Osteoblast (primary cell): ENCODE measurements around the gene ATE1. TPM values are rescaled to one million over a fixed set of nuclear protein-coding genes. Genes with fewer than 3 reads are reported as not detected.

Experiments
- DNase-seq: peaks from one replicate; pipeline ENCODE4 v3.0.0; 2011; ENCODE audit warnings: low spot score, mixed read lengths; ENCODE audit not compliant: insufficient read length; ENCODE audit errors: missing footprints
- H2AFZ ChIP-seq: 2 replicates; pipeline ENCODE4 v1.6.0; 2011; ENCODE audit warnings: mild to moderate bottlenecking, low read length
- H3K27ac ChIP-seq: 2 replicates; pipeline ENCODE4 v1.5.1; 2011; ENCODE audit warnings: mild to moderate bottlenecking, low read depth, low read length, moderate library complexity
- H3K27me3 ChIP-seq: 2 replicates; pipeline ENCODE4 v1.6.0; 2012; ENCODE audit warnings: mild to moderate bottlenecking, control low read depth, inconsistent platforms, low read length, moderate library complexity; ENCODE audit not compliant: insufficient read depth
- H3K36me3 ChIP-seq: 2 replicates; pipeline ENCODE4 v1.5.1; 2011; ENCODE audit warnings: mild to moderate bottlenecking, low read length, control low read depth, moderate library complexity; ENCODE audit not compliant: insufficient read depth
- H3K4me1 ChIP-seq: 2 replicates; pipeline ENCODE4 v1.5.1; 2011; ENCODE audit warnings: mild to moderate bottlenecking, low read length, control low read depth, moderate library complexity; ENCODE audit not compliant: insufficient read depth
- H3K4me2 ChIP-seq: 2 replicates; pipeline ENCODE4 v1.6.0; 2011; ENCODE audit warnings: mild to moderate bottlenecking, low read length; ENCODE audit not compliant: insufficient read depth
- H3K4me3 ChIP-seq: fragments of 200-600 bp; sonication (generic); 3 replicates; pipeline ENCODE4 v1.5.1; 2012; ENCODE audit warnings: mild to moderate bottlenecking, low read length, inconsistent platforms; ENCODE audit not compliant: insufficient read depth
- H3K79me2 ChIP-seq: 2 replicates; pipeline ENCODE4 v1.6.0; 2012; ENCODE audit warnings: mild to moderate bottlenecking, low read length, control low read depth, inconsistent platforms; ENCODE audit not compliant: insufficient read depth
- H3K9me3 ChIP-seq: 2 replicates; pipeline ENCODE4 v1.5.1; 2011; ENCODE audit warnings: low read depth, low read length, control low read depth
- H4K20me1 ChIP-seq: 2 replicates; pipeline ENCODE4 v1.6.0; 2012; ENCODE audit warnings: mild to moderate bottlenecking, low read length, control low read depth; ENCODE audit not compliant: insufficient read depth
- CTCF ChIP-seq: IDR thresholded peaks from 2 replicates; pipeline ENCODE4 v1.5.1; 2011; ENCODE audit warnings: mild to moderate bottlenecking, low read depth, low read length, moderate library complexity; ENCODE audit errors: extremely low read depth
- total RNA-seq: library from RNA; depleted of rRNA; stranded (reverse); fragments of >200 nt; gene quantifications from 2 replicates; pipeline ENCODE4 v1.2.3, GENCODE V29; 2012

ATE1 gene
- total RNA-seq, 1 donor: 21.0 TPM

GRCh38 chr10:121834757-121835156, 93.1 kb downstream of the ATE1 start:
- H3K4me2 ChIP-seq: no peak overlapping the region
- H3K9me3 ChIP-seq: no peaks in the 10 kb centered on the region
- H4K20me1 ChIP-seq: no peaks in the 10 kb centered on the region
- H3K36me3 ChIP-seq: peaks cover 3% of the 10 kb centered on the region
- no peak for TF ChIP-seq CTCF
- H2AFZ ChIP-seq: no peak overlapping the region
- H3K4me1 ChIP-seq: no peaks in the 10 kb centered on the region
- no peak overlapping the region for H3K4me3 ChIP-seq
- DNase-seq: no peak
- no peaks in the 10 kb centered on the region for H3K27me3 ChIP-seq
- H3K27ac ChIP-seq: no peak overlapping the region
- no peaks in the 10 kb centered on the region for H3K79me2 ChIP-seq

- no peak for TF ChIP-seq CTCF
- DNase-seq: no peak
- no peak overlapping the region for H3K4me2 ChIP-seq
Measured at GRCh38 chr10:121833387-121833786, 94.4 kb downstream of the ATE1 start.

GRCh38 chr10:121832647-121833046, 95.2 kb downstream of the ATE1 start:
- no peak overlapping the region for H3K4me3 ChIP-seq
- TF ChIP-seq CTCF: no peak
- H4K20me1 ChIP-seq: no peaks in the 10 kb centered on the region
- no peaks in the 10 kb centered on the region for H3K9me3 ChIP-seq
- H3K36me3 ChIP-seq: peaks cover 3% of the 10 kb centered on the region
- H3K4me2 ChIP-seq: no peak overlapping the region
- no peak overlapping the region for H3K27ac ChIP-seq
- no peaks in the 10 kb centered on the region for H3K79me2 ChIP-seq
- H3K27me3 ChIP-seq: no peaks in the 10 kb centered on the region
- H3K4me1 ChIP-seq: no peaks in the 10 kb centered on the region
- DNase-seq: peak; percentile 72
- H2AFZ ChIP-seq: no peak overlapping the region

More at GRCh38 chr10:121833387-121833786, 94.4 kb downstream of the ATE1 start:
- no peak overlapping the region for H3K4me3 ChIP-seq
- H3K27me3 ChIP-seq: no peaks in the 10 kb centered on the region
- no peaks in the 10 kb centered on the region for H3K79me2 ChIP-seq
- no peaks in the 10 kb centered on the region for H4K20me1 ChIP-seq
- H3K27ac ChIP-seq: no peak overlapping the region
- no peaks in the 10 kb centered on the region for H3K4me1 ChIP-seq
- H2AFZ ChIP-seq: no peak overlapping the region
- no peaks in the 10 kb centered on the region for H3K9me3 ChIP-seq
- peaks cover 3% of the 10 kb centered on the region for H3K36me3 ChIP-seq

GRCh38 chr10:121831777-121832176, 96.1 kb downstream of the ATE1 start:
- DNase-seq: no peak
- Histone ChIP-seq H3K4me1 (no peaks in the 10 kb centered on the region), H3K4me2 (no peak overlapping the region), H4K20me1 (no peaks in the 10 kb centered on the region), H3K9me3 (no peaks in the 10 kb centered on the region), H2AFZ (no peak overlapping the region), H3K27me3 (no peaks in the 10 kb centered on the region), H3K79me2 (no peaks in the 10 kb centered on the region), H3K27ac (no peak overlapping the region), H3K36me3 (peaks cover 3% of the 10 kb centered on the region), H3K4me3 (no peak overlapping the region)
- TF ChIP-seq CTCF: no peak
